K562 (cell line): Measurements from ENCODE around the gene ARHGEF7. TPM values are rescaled to one million over a fixed set of nuclear protein-coding genes. Genes with fewer than 3 reads are reported as not detected.

Source experiments
- ATF4 ChIP-seq: fragments of 450-650 bp; formaldehyde crosslinking; IDR thresholded peaks from 2 replicates; pipeline ENCODE4 v1.4.0; 2022; ENCODE audit warnings: mild to moderate bottlenecking, moderate library complexity
- CBX3 ChIP-seq, 2 experiments: IDR thresholded peaks; 1 replicate in 1 of 2; 2 replicates in 1 of 2; pipeline ENCODE4 v1.6.1; 2012; ENCODE audit warnings: inconsistent platforms in 2 of 2, low read length in 2 of 2, borderline replicate concordance in 1 of 2, control low read depth in 1 of 2
- CHAMP1 ChIP-seq: fragments of 450-650 bp; IDR thresholded peaks from 2 replicates; pipeline ENCODE4 v1.6.1; 2016; ENCODE audit warnings: mild to moderate bottlenecking
- CHD7 ChIP-seq: fragments of 200-600 bp; sonication (generic); IDR thresholded peaks from one replicate; pipeline ENCODE4 v1.6.1; 2012; ENCODE audit warnings: mild to moderate bottlenecking, low read depth, low read length, inconsistent platforms
- E2F6 ChIP-seq, 2 experiments: IDR thresholded peaks; 2 replicates each; pipeline ENCODE4 v1.6.1; 2011; ENCODE audit warnings: borderline replicate concordance in 1 of 2, control low read depth in 1 of 2, low read depth in 1 of 2, low read length in 1 of 2, mild to moderate bottlenecking in 1 of 2, mixed read lengths in 1 of 2, moderate library complexity in 1 of 2; ENCODE audit not compliant: insufficient read depth in 1 of 2, insufficient read length in 1 of 2, poor library complexity in 1 of 2, severe bottlenecking in 1 of 2; ENCODE audit errors: extremely low read depth in 1 of 2
- EZH2 ChIP-seq: IDR thresholded peaks from 2 replicates; pipeline ENCODE4 v1.6.1; 2012; ENCODE audit warnings: low read depth, mild to moderate bottlenecking, inconsistent platforms, low read length, borderline replicate concordance
- NCOA1 ChIP-seq: fragments of 450-650 bp; IDR thresholded peaks from 2 replicates; pipeline ENCODE4 v1.6.1; 2016; ENCODE audit warnings: low read depth
- RHOXF2B ChIP-seq: fragments of 250-450 bp; sonication (Bioruptor Pico); conservative IDR thresholded peaks from 2 replicates; pipeline ENCODE4 v1.5.1; 2021
- TCFL5 ChIP-seq: fragments of 250-450 bp; sonication (Bioruptor Pico); conservative IDR thresholded peaks from 2 replicates; pipeline ENCODE4 v1.6.1; 2021; ENCODE audit warnings: mild to moderate bottlenecking, moderate library complexity, matching md5 sums
- polyA plus RNA-seq, 8 experiments: library from polyadenylated mRNA; depleted of rRNA in 4 of 8; stranded (reverse) in 5 of 8; unstranded in 3 of 8; fragments of >200 nt; fragmentation: Nextera tagmentation in 2 of 8; fragmentation: Illumina TruSeq in 1 of 8; extraction: Ambion mirVana in 2 of 8; extraction: Trizol in 1 of 8; gene quantifications; 2 replicates each; pipeline versions ENCODE4 v1.2.1 to v1.2.3, GENCODE V29; 2011 to 2014; ENCODE audit warnings: inconsistent platforms in 1 of 8, missing spikeins in 1 of 8
- total RNA-seq, 7 experiments: library from RNA; depleted of rRNA in 6 of 7; stranded (reverse); fragments of >200 nt in 6 of 7; fragmentation: Illumina TruSeq in 2 of 7; extraction: Trizol in 2 of 7; gene quantifications; 2 replicates each; pipeline versions ENCODE4 v1.2.1 to v1.2.3, GENCODE V29; 2011 to 2021; ENCODE audit warnings: low replicate concordance in 1 of 7
- TF ChIP-seq, protein P1 (sequence below), 2 experiments: fragments of 450-650 bp in 1 of 2; sonication (generic) in 1 of 2; formaldehyde crosslinking in 1 of 2; IDR thresholded peaks in 1 of 2; conservative IDR thresholded peaks in 1 of 2; 2 replicates each; pipeline versions ENCODE4 v1.6.1 to v1.8.1; 2016 to 2023; ENCODE audit warnings: mild to moderate bottlenecking in 2 of 2, moderate library complexity in 2 of 2, inconsistent platforms in 1 of 2, missing genetic modification reagents in 1 of 2

The ARHGEF7 gene
- total and polyA plus RNA-seq, 9 of the 15 experiments (the other 6 are each of a cell fraction or from before 2014, with no cell fraction given): 2.1 to 26.8 (median 17.5) TPM

GRCh38 chr13:111289251-111289650 is 174.1 kb downstream of the ARHGEF7 start (continued):
- TF ChIP-seq, protein P1, sequence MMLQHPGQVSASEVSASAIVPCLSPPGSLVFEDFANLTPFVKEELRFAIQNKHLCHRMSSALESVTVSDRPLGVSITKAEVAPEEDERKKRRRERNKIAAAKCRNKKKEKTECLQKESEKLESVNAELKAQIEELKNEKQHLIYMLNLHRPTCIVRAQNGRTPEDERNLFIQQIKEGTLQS (IDR thresholded peaks at IDR 0.05): no peak
- TF ChIP-seq, protein P1 (CRISPR knock-in tag; conservative IDR thresholded peaks at IDR 0.05): no peak
- TF ChIP-seq NCOA1 (no peak), TCFL5 (CRISPR knock-in tag) (no peak), CBX3 (IDR thresholded peaks at IDR 0.05; ENCODE audit: borderline replicate concordance in 1 of 2, low read length in 2 of 2) (no peak), E2F6 (IDR thresholded peaks at IDR 0.05; ENCODE audit: borderline replicate concordance in 1 of 2, extremely low read depth in 1 of 2, insufficient read depth in 1 of 2, insufficient read length in 1 of 2, low read depth in 1 of 2, low read length in 1 of 2, poor library complexity in 1 of 2, severe bottlenecking in 1 of 2) (no peak), CHAMP1 (no peak), RHOXF2B (CRISPR knock-in tag) (no peak), CHD7 (no peak), ATF4 (no peak), EZH2 (no peak)
